Endometrial microvascular endothelial cells (primary cell): ENCODE measurements around the gene SFT2D2. TPM values are rescaled to one million over a fixed set of nuclear protein-coding genes. Genes with fewer than 3 reads are reported as not detected.

Source experiments
- in situ Hi-C: cut with HindIII; loops from 2 replicates; pipeline ENCODE4 v1.10.0; 2017; ENCODE audit warnings: low sequenced_read_pairs, low pct_unique_long_range_greater_than_20kb; ENCODE audit errors: inconsistent ontology term
- total RNA-seq: library from RNA; depleted of rRNA; stranded (reverse); fragments of >200 nt; gene quantifications from one replicate; pipeline ENCODE4 v1.2.3, GENCODE V29; 2015; ENCODE audit errors: inconsistent ontology term

The SFT2D2 gene
- total RNA-seq, 1 donor from 2014 or later, result 35.4 TPM

- in situ Hi-C loops, result no loop called here
Observed at GRCh38 chr1:168293356-168293755, 67.6 kb downstream of the SFT2D2 start.

DNA sequence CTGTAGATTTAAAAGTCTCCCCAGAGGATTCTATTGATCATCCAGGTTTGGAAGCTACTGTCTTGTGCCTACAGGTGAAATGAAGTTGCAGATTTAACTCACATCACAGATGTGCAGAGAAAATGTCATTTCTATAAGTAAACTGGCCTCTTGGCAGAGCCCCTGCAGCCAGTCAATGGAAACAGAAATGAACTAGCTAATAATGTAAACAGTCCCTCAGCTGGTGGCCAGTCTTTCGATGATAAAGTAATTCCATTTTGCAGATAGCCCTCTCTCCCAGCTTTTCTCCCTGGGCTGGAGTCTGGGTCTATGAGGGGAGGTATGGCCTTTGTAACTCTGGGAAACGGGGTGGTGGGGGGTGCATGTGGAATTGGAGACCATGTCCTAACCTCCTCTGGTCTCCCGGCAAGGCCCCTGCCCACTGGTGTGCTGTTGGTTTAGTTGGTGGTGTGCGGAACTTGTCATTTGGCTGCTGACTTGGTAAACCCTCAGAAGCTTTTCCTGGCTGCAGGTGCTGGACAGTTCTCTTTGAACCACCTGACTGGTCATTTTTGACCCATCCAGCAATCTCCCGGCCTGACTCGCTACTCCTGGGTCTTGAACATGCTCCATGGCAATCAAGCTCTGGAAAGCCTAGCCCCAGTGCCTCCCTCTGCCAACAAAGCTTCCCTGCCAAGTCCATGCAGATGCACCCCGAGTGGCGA lies 69.8 kb downstream of the SFT2D2 start:
- in situ Hi-C loops, result no loop called here

DNA sequence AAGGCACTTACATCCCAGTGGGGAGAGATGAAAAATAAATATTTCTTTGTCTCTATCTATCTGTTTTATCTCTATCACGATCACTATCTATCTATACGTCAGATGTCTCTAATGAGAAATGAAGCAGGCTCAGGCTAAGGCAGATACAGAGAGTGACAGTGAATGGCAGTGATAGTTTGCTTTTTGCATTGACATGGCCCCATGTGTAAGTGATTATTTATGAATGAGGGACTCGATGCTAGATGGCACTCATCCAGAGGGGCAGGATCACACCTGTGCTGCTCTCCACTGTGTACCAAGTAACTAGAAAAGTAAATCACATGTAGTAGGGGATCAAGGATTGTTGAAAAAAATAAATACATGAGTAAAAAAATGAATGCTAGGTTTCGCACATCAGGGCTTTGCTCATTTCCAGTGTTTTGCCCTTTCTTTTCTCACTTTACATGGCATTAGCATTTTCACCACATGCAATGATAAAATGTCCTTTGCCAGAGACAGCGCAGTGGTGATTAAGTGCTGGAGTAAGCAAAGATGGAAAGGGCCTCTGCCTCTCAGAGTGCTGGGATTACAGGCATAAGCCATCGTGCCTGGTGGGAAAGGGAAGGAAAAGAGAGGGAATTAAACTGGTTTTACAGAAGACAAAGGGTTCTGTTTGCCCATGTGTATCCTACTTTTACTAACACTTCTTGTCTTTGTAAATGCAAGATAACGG lies 71.4 kb downstream of the SFT2D2 start:
- in situ Hi-C loops, result no loop called here

- in situ Hi-C loops, result no loop called here
Observed at GRCh38 chr1:168298446-168298845, 72.6 kb downstream of the SFT2D2 start.

DNA sequence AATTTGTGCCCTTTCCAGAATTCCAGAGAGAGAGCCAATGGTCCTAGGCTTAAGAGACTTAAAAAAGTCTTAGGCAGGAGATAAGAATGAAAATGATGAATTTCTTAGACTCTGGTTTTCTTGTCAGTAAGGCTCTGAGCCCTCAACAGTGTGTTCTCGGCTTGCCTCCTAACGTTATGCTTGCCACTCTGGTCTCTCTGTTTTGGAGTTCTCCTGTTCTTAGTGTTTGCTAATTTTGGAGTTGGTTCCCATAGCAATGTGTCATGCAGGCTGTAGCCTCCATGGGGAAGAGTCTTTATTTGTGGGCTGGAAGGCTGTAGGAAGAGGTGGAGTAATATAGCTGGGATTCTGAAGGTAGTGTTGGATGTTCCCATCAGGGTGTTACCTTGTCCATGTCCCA lies 74.8 kb downstream of the SFT2D2 start:
- in situ Hi-C loops, result no loop called here

- in situ Hi-C loops, result no loop called here
Observed at GRCh38 chr1:168301664-168302320, 76.0 kb downstream of the SFT2D2 start.

Other genes starting within 250 kb of the SFT2D2 start
- 18.9 TPM for gene GPR161, start 89.1 kb upstream of the SFT2D2 start, total RNA-seq
- gene TIPRL, start 47.0 kb upstream of the SFT2D2 start, total RNA-seq, result 29.9 TPM
- 0.28 TPM for gene TBX19, start 54.9 kb downstream of the SFT2D2 start, total RNA-seq